Stimulated activated naive B cell treated with anti-CD40 and anti-IgM and Interleukin-4, amounts not matched to agents 10 μg/mL and 1 μg/mL and 100 μg/mL, for 72 hours (primary cell): Measurements from ENCODE around the gene ZSWIM8.
"Not testable (repeated sequence)": the region's sequence is repeated elsewhere in the genome, so short reads cannot be mapped to it uniquely, and the experiment has no call there.

Experiments used
- ATAC-seq, 2 donors: fragments of 150-1000 bp; cut with Tn5 transposase; replicated peaks; 2 replicates each; pipeline ENCODE4 v1.10.0; 2021; ENCODE audit warnings: moderate library complexity in 1 of 2
- DNase-seq: peaks from one replicate; pipeline ENCODE4 v3.0.0; 2021
- H3K27ac Mint-ChIP-seq: one replicate; pipeline ENCODE4 v1.8.0; 2022; ENCODE audit warnings: mild to moderate bottlenecking, mixed read lengths
- H3K27me3 Mint-ChIP-seq, 2 donors: one replicate each; pipeline ENCODE4 v1.8.0; 2022; ENCODE audit warnings: mixed read lengths in 2 of 2
- H3K36me3 Mint-ChIP-seq, 2 donors: one replicate each; pipeline ENCODE4 v1.8.0; 2022; ENCODE audit warnings: mixed read lengths in 2 of 2, mild to moderate bottlenecking in 1 of 2
- H3K4me1 Mint-ChIP-seq, 2 donors: one replicate each; pipeline ENCODE4 v1.8.0; 2022; ENCODE audit warnings: mixed read lengths in 2 of 2, mild to moderate bottlenecking in 1 of 2
- H3K4me3 Mint-ChIP-seq, 2 donors: one replicate each; pipeline ENCODE4 v1.8.0; 2022; ENCODE audit warnings: mild to moderate bottlenecking in 2 of 2, mixed read lengths in 2 of 2, moderate library complexity in 1 of 2
- H3K9me3 Mint-ChIP-seq, 2 donors: one replicate each; pipeline ENCODE4 v1.8.0; 2022; ENCODE audit warnings: mixed read lengths in 2 of 2, mild to moderate bottlenecking in 1 of 2

ZSWIM8 gene

DNA sequence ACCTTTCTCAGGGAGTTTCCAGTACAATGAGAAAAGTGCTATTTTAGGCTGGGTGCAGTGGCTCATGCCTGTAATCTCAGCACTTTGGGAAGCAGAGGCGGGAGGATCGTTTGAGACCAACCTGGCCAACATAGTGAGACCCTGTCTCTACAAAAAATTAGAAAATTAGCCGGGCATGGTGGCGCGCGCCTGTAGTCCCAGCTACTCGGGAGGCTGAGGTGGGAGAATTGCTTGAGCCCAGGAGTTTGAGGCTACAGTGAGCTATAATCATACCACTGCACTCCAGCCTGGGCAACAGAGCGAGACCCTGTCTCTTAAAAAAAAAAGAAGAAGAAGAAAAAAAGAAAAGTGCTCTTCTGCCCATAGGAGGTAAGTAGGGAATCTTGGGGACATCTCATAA, 10.6 kb downstream of the ZSWIM8 start:
- not testable (repeated sequence) for H3K4me3 Mint-ChIP-seq, ATAC-seq, H3K27me3 Mint-ChIP-seq, H3K9me3 Mint-ChIP-seq, H3K27ac Mint-ChIP-seq, DNase-seq, H3K4me1 Mint-ChIP-seq
- peaks cover 58 to 76% of the 10 kb centered on the region in 2 donors for H3K36me3 Mint-ChIP-seq

DNA sequence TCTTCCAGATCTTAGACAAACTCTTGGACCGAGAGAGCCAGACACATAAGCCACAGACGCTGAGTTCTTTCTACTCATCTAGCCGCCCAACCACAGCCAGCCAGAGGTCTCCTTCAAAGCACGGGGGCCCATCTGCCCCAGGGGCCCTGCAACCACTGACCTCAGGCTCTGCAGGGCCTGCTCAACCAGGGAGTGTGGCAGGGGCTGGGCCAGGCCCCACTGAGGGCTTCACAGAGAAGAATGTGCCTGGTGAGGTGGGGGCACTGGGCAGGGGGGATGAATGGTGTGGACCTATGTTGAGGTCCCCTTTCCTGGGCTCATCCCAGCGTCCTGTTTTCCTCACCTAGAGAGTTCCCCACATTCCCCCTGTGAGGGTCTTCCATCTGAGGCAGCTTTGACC, 11.4 kb downstream of the ZSWIM8 start:
- Mint-ChIP-seq H3K27ac (peak overlapping the region; percentile 14), H3K27me3 (no peaks in the 10 kb centered on the region), H3K36me3 (peaks cover 55 to 74% of the 10 kb centered on the region in 2 donors), H3K4me3 (no peak overlapping the region), H3K9me3 (no peaks in the 10 kb centered on the region), H3K4me1 (peaks cover 0 to 4% of the 10 kb centered on the region in 2 donors)
- DNase-seq (no peak), ATAC-seq (no peak)

DNA sequence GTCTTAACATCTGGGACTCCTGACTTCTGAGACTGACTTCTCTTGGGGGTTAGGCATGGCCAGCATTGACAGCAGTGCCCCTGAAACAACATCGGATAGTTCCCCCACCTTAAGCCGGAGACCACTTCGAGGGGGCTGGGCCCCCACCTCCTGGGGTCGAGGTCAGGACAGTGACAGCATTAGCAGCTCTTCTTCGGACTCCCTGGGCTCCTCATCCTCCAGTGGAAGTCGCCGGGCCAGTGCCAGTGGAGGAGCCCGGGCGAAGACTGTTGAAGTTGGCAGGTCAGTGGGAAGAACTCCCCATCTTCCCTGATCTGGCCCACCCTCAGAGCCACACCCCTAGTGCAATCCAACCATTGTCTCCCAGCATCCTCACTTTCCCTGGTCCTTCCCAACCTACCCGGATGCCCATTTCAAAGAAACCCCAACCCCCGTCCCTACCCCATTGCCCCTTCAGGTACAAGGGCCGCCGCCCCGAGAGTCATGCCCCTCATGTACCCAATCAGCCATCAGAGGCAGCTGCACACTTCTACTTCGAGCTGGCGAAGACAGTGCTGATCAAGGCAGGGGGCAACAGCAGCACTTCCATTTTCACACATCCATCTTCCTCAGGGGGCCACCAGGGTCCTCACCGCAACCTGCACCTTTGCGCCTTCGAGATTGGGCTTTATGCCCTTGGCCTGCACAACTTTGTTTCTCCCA, 12.1 kb downstream of the ZSWIM8 start:
- Mint-ChIP-seq H3K27ac (peak overlapping the region; percentile 37), H3K9me3 (no peaks in the 10 kb centered on the region), H3K4me1 (peaks cover 0 to 4% of the 10 kb centered on the region in 2 donors), H3K4me3 (peak overlapping the region in 1 of 2 donors; percentile 1), H3K27me3 (no peaks in the 10 kb centered on the region), H3K36me3 (peaks cover 53 to 74% of the 10 kb centered on the region in 2 donors)
- DNase-seq, result no peak
- no peak for ATAC-seq

DNA sequence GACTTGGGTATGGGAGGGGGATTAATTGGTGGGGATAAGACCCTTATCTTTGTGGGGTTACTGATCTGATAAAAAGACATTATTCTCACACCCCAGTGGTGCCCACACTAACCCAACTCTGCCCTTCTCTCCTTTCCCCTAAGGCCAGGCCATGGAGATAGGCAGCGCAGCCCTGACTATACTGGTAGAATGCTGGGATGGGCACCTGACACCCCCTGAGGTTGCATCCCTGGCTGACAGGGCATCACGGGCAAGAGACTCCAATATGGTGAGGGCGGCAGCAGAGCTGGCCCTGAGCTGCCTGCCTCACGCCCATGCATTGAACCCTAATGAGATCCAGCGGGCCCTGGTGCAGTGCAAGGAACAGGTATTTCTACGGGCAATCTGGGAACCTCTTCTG, 12.7 kb downstream of the ZSWIM8 start:
- peaks cover 5 to 7% of the 10 kb centered on the region in 2 donors for H3K4me1 Mint-ChIP-seq
- peak overlapping the region; percentile 37 for H3K27ac Mint-ChIP-seq
- no peaks in the 10 kb centered on the region for H3K9me3 Mint-ChIP-seq
- H3K27me3 Mint-ChIP-seq, result no peaks in the 10 kb centered on the region
- no peak for DNase-seq
- H3K4me3 Mint-ChIP-seq, result peak overlapping the region in 1 of 2 donors; percentile 1
- no peak for ATAC-seq
- H3K36me3 Mint-ChIP-seq, result peaks cover 56 to 73% of the 10 kb centered on the region in 2 donors

DNA sequence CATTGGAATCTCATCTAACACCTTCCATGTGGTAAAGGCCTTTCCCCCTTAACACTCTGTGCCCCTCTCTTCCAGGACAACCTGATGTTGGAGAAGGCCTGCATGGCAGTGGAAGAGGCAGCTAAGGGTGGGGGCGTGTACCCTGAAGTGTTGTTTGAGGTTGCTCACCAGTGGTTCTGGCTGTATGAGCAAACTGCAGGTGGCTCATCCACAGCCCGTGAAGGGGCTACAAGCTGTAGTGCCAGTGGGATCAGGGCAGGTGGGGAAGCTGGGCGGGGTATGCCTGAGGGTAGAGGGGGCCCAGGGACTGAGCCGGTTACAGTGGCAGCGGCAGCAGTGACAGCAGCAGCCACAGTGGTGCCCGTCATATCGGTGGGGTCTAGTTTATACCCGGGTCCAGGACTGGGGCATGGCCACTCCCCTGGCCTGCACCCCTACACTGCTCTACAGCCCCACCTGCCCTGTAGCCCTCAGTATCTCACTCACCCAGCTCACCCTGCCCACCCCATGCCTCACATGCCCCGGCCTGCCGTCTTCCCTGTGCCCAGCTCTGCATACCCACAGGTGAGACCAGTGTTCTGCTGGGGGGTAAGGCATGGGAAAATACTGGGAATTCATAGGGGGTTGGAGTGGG, 13.6 kb downstream of the ZSWIM8 start:
- no peak for ATAC-seq
- Mint-ChIP-seq H3K27me3 (no peaks in the 10 kb centered on the region), H3K27ac (no peak overlapping the region), H3K36me3 (peaks cover 50 to 73% of the 10 kb centered on the region in 2 donors), H3K9me3 (no peaks in the 10 kb centered on the region), H3K4me1 (peaks cover 15 to 17% of the 10 kb centered on the region in 2 donors), H3K4me3 (no peak overlapping the region)
- no peak for DNase-seq

DNA sequence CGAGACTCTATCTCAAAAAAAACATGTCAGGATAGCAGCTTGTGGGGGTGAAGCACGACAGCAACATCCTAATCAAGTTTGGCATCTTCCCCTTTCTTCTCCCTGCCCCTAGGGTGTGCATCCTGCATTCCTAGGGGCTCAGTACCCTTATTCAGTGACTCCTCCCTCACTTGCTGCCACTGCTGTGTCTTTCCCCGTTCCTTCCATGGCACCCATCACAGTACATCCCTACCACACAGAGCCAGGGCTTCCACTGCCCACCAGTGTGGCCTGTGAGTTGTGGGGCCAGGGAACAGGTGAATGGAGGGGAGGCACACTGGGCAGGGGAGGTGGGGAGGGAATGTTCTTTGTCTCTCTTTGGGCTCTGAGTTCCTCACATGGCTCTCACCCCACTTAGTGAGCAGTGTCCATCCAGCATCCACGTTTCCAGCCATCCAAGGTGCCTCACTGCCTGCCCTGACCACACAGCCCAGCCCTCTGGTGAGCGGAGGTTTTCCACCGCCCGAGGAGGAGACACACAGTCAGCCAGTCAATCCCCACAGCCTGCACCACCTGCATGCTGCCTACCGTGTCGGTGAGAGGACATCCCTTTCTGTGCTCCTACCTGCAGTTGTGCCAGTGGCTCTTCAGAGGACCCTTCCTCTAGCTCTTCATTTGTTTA, 14.6 kb downstream of the ZSWIM8 start:
- Mint-ChIP-seq H3K4me3 (no peak overlapping the region), H3K27me3 (no peaks in the 10 kb centered on the region), H3K36me3 (peaks cover 47 to 69% of the 10 kb centered on the region in 2 donors), H3K27ac (peak overlapping the region; percentile 51), H3K4me1 (peaks cover 19 to 20% of the 10 kb centered on the region in 2 donors), H3K9me3 (no peaks in the 10 kb centered on the region)
- ATAC-seq (no peak), DNase-seq (no peak)

DNA sequence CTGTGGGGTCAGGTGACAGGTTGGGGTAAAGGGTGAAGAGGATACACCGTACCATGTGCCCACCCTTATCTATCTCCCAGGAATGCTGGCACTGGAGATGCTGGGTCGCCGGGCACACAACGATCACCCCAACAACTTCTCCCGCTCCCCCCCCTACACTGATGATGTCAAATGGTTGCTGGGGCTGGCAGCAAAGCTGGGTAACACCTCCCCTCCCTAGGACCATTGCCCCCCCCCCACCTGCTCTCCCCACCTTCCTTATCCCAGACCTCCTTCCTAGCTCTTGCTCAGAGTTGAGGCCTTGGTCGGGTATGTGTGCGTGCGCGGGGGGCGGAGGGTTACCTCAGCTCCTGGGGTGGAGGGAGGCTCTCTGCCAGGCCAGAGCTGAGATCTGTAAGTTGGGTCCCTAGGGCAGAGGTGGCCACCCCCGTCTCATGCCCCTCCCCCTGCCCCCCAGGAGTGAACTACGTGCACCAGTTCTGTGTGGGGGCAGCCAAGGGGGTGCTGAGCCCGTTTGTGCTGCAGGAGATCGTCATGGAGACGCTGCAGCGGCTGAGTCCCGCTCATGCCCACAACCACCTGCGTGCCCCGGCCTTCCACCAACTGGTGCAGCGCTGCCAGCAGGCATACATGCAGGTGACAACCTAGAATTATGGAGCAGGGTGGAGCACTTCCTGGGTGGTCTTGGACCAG, 15.3 kb downstream of the ZSWIM8 start:
- ATAC-seq (no peak), DNase-seq (no peak)
- Mint-ChIP-seq H3K9me3 (no peaks in the 10 kb centered on the region), H3K27me3 (no peaks in the 10 kb centered on the region), H3K27ac (peak overlapping the region; percentile 51), H3K36me3 (peaks cover 45 to 68% of the 10 kb centered on the region in 2 donors), H3K4me3 (no peak overlapping the region), H3K4me1 (peaks cover 19% of the 10 kb centered on the region in 2 donors)

DNA sequence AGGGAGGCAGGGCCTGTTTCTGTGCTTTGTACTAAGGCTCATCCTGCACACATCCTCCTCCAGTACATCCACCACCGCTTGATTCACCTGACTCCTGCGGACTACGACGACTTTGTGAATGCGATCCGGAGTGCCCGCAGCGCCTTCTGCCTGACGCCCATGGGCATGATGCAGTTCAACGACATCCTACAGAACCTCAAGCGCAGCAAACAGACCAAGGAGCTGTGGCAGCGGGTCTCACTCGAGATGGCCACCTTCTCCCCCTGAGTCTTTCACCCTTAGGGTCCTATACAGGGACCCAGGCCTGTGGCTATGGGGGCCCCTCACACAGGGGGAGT, 15.8 kb downstream of the ZSWIM8 start:
- Mint-ChIP-seq H3K27ac (no peak overlapping the region), H3K27me3 (no peaks in the 10 kb centered on the region), H3K4me3 (no peak overlapping the region), H3K9me3 (no peaks in the 10 kb centered on the region), H3K4me1 (peaks cover 22 to 23% of the 10 kb centered on the region in 2 donors), H3K36me3 (peaks cover 48 to 69% of the 10 kb centered on the region in 2 donors)
- no peak for ATAC-seq
- DNase-seq, result no peak

DNA sequence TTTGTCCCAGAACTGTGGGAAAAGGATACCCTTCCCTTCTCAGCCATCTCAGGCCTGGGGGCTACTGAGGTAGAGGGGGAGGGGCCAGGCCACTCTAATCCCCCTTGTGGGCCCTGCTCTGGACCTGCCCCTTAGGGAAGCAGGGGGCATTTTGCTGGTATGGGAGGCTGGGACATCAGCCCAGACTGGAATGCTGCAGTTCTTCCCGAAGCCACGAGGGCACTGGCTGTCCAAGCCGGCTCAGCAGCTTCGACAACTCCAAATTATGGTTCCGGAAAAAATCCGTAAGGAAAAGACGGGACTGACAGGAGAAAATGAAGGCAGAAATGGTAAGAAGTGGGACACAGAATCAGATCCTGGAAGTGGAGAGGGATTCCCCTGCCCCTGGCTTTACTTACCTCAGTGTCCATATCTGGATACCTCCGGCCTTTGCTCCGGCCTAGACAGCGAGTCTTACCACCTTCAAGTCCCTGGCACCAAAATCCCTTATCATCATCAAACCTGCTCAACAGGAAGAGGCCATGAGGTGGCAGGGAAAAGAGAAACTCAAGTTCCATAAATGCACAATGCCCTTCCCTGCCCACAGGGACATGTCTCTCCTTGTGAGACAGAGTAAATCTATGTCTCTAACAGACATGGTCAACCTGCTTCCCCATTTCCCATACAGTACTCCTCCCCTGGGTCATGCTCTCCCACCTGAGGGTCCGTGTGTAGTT, 17.0 kb downstream of the ZSWIM8 start:
- ATAC-seq (no peak), DNase-seq (no peak)
- H3K36me3 Mint-ChIP-seq, result peaks cover 59 to 69% of the 10 kb centered on the region in 2 donors
- no peak overlapping the region for H3K4me3 Mint-ChIP-seq
- H3K9me3 Mint-ChIP-seq, result no peaks in the 10 kb centered on the region
- no peaks in the 10 kb centered on the region for H3K27me3 Mint-ChIP-seq
- H3K4me1 Mint-ChIP-seq, result peaks cover 32 to 34% of the 10 kb centered on the region in 2 donors
- peak overlapping the region; percentile 90 for H3K27ac Mint-ChIP-seq

DNA sequence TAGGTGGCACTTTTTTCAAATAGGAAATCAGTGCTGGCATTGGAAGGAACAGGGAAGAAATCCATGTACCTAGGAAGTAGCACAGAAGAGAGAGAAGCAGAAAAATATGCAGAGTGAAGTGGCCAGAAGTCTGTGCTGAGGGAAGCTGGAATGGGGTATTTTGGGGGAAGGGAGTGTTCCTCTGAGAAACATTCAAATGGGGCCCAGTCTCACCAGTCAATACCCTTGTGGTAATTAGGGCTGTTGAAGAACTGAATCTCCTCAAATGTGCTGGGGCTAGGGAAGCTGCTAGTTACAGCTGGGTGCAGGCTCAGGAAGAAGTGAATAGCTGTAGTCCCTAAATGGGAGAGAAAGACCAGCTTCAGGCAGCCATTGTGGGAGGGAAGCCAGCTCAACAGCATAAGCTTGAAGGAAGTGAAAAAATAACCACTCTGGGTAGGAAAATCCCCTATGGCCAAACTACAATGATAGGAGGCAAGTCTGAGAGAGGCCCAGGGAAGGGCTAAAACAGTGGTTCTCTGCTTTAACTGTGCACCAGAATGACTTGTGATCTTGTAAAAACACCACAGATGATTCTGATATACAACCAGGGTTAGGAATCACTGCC, 18.4 kb downstream of the ZSWIM8 start:
- Mint-ChIP-seq H3K36me3 (peaks cover 57 to 72% of the 10 kb centered on the region in 2 donors), H3K27ac (peak overlapping the region; percentile 90), H3K4me3 (peak overlapping the region; percentile 36 to 54), H3K27me3 (no peaks in the 10 kb centered on the region), H3K9me3 (no peaks in the 10 kb centered on the region), H3K4me1 (peaks cover 32 to 40% of the 10 kb centered on the region in 2 donors)
- ATAC-seq, result peak; percentile 92 to 95
- DNase-seq, result peak; percentile 37

DNA sequence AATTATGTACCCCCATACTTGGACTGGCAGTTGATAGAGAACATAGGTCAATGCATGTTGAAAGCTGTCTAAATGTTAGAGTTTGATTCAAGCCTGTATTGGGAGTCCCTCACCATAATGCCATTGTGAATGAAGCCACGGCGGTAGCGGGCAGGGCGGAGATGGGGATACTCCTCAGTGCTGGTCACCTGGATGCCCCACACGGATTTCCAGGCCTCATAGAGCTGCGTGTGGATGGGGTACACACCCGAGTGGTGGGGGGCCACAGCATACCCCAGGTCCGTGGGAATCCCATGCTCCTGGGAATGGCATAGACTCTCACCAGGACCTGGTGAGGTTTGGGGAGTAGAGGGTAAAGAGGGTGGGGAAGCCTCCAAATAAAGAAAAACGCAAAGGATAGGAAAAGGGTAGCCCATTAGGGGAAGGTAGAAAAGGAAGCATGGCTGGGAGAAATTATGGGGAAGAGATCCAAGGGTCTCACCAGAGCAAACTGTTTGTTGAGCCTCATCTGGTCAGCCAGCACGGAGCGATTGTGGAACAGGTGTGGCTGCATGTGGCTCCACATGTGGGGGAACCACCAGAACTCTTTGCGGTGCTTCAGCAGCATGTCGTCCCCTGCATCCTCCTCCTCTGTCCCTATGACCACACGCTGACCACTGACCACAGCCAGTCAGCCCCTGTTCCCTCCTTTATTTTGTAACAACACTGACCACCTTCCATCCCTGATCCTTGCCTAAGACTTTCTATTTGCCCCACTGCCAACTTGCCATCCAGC, 21.0 kb downstream of the ZSWIM8 start:
- H3K36me3 Mint-ChIP-seq, result peaks cover 49 to 62% of the 10 kb centered on the region in 2 donors
- no peak overlapping the region for H3K4me3 Mint-ChIP-seq
- H3K27me3 Mint-ChIP-seq, result no peaks in the 10 kb centered on the region
- H3K9me3 Mint-ChIP-seq, result no peaks in the 10 kb centered on the region
- H3K4me1 Mint-ChIP-seq, result peaks cover 40 to 60% of the 10 kb centered on the region in 2 donors
- ATAC-seq (no peak), DNase-seq (no peak)
- no peak overlapping the region for H3K27ac Mint-ChIP-seq

DNA sequence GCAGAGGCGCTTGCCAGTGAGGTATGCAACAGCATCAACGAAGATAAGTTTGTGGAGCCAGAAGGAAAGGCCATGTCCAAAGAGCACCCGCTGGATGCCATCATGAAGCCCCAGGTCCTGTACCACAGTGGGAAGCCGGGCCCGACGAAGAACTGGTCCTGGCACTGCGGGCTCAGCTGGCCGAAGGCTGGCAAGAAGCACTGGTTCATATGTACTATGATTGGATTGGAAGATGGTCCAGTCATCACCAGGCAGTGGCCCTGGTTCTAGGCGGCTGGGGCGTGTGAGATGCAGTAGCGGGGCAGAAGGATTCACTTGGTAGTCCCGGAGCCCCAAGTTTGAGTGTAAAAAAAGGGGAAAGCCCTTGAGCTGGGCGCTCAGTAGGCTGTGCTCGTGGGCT, 22.1 kb downstream of the ZSWIM8 start:
- H3K9me3 Mint-ChIP-seq, result no peaks in the 10 kb centered on the region
- H3K27me3 Mint-ChIP-seq, result no peaks in the 10 kb centered on the region
- no peak overlapping the region for H3K27ac Mint-ChIP-seq
- ATAC-seq (no peak), DNase-seq (no peak)
- peaks cover 46 to 58% of the 10 kb centered on the region in 2 donors for H3K36me3 Mint-ChIP-seq
- peaks cover 40 to 60% of the 10 kb centered on the region in 2 donors for H3K4me1 Mint-ChIP-seq
- no peak overlapping the region for H3K4me3 Mint-ChIP-seq
